Measurements from ENCODE around the gene HOXD1.

HOXD1 gene

GRCh38 chr2:176234940-176235339 lies 46.5 kb downstream of the HOXD1 start:
- no peak for TF ChIP-seq CTCF (IDR thresholded peaks at IDR 0.05)
- Mint-ChIP-seq H3K27me3 (ENCODE audit: low read depth, poor library complexity) (no peaks in the 10 kb centered on the region), H3K27ac (no peak overlapping the region), H3K9me3 (no peaks in the 10 kb centered on the region), H3K36me3 (ENCODE audit: low read depth) (no peaks in the 10 kb centered on the region), H3K4me3 (no peak overlapping the region), H3K4me1 (peaks cover 34% of the 10 kb centered on the region)
- no peak for DNase-seq

- no peak for TF ChIP-seq CTCF (IDR thresholded peaks at IDR 0.05)
- Mint-ChIP-seq H3K36me3 (ENCODE audit: low read depth) (no peaks in the 10 kb centered on the region), H3K9me3 (no peaks in the 10 kb centered on the region), H3K27me3 (ENCODE audit: low read depth, poor library complexity) (no peaks in the 10 kb centered on the region), H3K27ac (no peak overlapping the region), H3K4me3 (no peak overlapping the region), H3K4me1 (peaks cover 34% of the 10 kb centered on the region)
- no peak for DNase-seq
These were observed 49.0 kb downstream of the HOXD1 start for GRCh38 chr2:176237456-176237855.

GRCh38 chr2:176239031-176239430 lies 50.6 kb downstream of the HOXD1 start:
- Mint-ChIP-seq H3K9me3 (no peaks in the 10 kb centered on the region), H3K4me1 (peaks cover 27% of the 10 kb centered on the region), H3K36me3 (ENCODE audit: low read depth) (no peaks in the 10 kb centered on the region), H3K27ac (no peak overlapping the region), H3K4me3 (no peak overlapping the region), H3K27me3 (ENCODE audit: low read depth, poor library complexity) (no peaks in the 10 kb centered on the region)
- no peak for DNase-seq
- no peak for TF ChIP-seq CTCF (IDR thresholded peaks at IDR 0.05)

GRCh38 chr2:176240301-176240700 lies 51.8 kb downstream of the HOXD1 start:
- Mint-ChIP-seq H3K27me3 (ENCODE audit: low read depth, poor library complexity) (no peaks in the 10 kb centered on the region), H3K36me3 (ENCODE audit: low read depth) (no peaks in the 10 kb centered on the region), H3K4me1 (peaks cover 14% of the 10 kb centered on the region), H3K9me3 (no peaks in the 10 kb centered on the region), H3K4me3 (no peak overlapping the region), H3K27ac (no peak overlapping the region)
- DNase-seq: no peak
- TF ChIP-seq CTCF (IDR thresholded peaks at IDR 0.05): no peak

All from nephron progenitor cell (in vitro differentiated cells).